ENCODE measurements around the gene ADAMTSL1. TPM values are rescaled to one million over a fixed set of nuclear protein-coding genes. Genes with fewer than 3 reads are reported as not detected.

ADAMTSL1 gene
- total and polyA plus RNA-seq, 2 donors (not counting 3 experiments of a cell fraction or from before 2014, with no cell fraction given) = 15.0 to 18.4 TPM

DNA sequence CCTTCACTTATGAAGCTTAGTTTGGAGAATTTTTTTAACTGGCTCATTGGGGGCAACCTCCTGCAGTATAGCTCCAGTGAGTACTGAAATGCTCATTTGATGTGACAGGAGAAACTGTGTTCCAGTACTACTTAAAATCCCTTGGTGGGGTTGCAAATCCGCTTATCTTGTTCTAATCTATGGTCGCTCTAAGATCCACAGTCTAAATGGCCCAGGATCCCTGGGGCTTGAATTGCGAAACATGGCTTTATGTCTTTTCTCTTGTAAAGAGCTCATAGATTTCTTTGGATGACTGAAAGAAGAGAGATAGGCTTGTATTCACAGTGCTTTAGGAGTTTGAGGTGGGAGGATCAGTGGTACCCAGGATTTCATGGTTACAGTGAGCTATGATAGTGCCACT is 52.7 kb downstream of the ADAMTSL1 start:
- peaks cover 3% of the 10 kb centered on the region for H3K79me2 ChIP-seq (ENCODE audit: control insufficient read depth, insufficient read depth, low read length)
- no peak overlapping the region for H3K9ac ChIP-seq (replicated peaks; ENCODE audit: extremely low read depth, insufficient read depth, low read length)
- no peaks in the 10 kb centered on the region for H3K27me3 ChIP-seq (ENCODE audit: control insufficient read depth in 2 of 2, insufficient read depth in 2 of 2, low read length in 2 of 2)
- dilution Hi-C loops (cut with MboI; ENCODE audit: extremely low pct_ligation_motif_present, low sequenced_read_pairs) = no loop called here
- H3K27ac ChIP-seq (ENCODE audit: insufficient read depth, low read depth, low read length) = no peak overlapping the region
- H3K4me1 ChIP-seq (ENCODE audit: control insufficient read depth, extremely low read depth, insufficient read depth, low read length) = no peaks in the 10 kb centered on the region
- H3K9me1 ChIP-seq (replicated peaks; ENCODE audit: control insufficient read depth, extremely low read depth, insufficient read depth, low read length) = no peaks in the 10 kb centered on the region
- H3K4me2 ChIP-seq (ENCODE audit: insufficient read depth, low read length) = no peak overlapping the region
- ChIA-PET POLR2A (interaction anchor here (0.6 kb wide), 1 partner anchor 273 kb away, joined by 8 read pairs; no protein-coding TSS in a partner anchor), CTCF (interaction anchor here (0.7 to 1.6 kb wide), 5 partner anchors 10 to 61 kb away, joined by 3 to 5 read pairs (median 4); no protein-coding TSS in a partner anchor)
- no peak for FAIRE-seq
- TF ChIP-seq POLR2AphosphoS5 (IDR thresholded peaks at IDR 0.05; ENCODE audit: insufficient read depth, low read depth, low read length) = no peak
- TF ChIP-seq MYC (IDR thresholded peaks at IDR 0.05; ENCODE audit: low read depth, low read length) = no peak
- no peak for TF ChIP-seq GATA2 (IDR thresholded peaks at IDR 0.05; ENCODE audit: insufficient read depth, insufficient read length, low read depth, low read length)
- TF ChIP-seq, protein P1, sequence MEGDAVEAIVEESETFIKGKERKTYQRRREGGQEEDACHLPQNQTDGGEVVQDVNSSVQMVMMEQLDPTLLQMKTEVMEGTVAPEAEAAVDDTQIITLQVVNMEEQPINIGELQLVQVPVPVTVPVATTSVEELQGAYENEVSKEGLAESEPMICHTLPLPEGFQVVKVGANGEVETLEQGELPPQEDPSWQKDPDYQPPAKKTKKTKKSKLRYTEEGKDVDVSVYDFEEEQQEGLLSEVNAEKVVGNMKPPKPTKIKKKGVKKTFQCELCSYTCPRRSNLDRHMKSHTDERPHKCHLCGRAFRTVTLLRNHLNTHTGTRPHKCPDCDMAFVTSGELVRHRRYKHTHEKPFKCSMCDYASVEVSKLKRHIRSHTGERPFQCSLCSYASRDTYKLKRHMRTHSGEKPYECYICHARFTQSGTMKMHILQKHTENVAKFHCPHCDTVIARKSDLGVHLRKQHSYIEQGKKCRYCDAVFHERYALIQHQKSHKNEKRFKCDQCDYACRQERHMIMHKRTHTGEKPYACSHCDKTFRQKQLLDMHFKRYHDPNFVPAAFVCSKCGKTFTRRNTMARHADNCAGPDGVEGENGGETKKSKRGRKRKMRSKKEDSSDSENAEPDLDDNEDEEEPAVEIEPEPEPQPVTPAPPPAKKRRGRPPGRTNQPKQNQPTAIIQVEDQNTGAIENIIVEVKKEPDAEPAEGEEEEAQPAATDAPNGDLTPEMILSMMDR (IDR thresholded peaks at IDR 0.05; ENCODE audit: extremely low read depth in 1 of 2, insufficient read depth in 1 of 2, low read depth in 1 of 2, low read length in 2 of 2) = no peak
- TF ChIP-seq POLR2A (IDR thresholded peaks at IDR 0.05; ENCODE audit: low read depth, low read length) = no peak
- no peak for TF ChIP-seq JUN (IDR thresholded peaks at IDR 0.05; ENCODE audit: borderline replicate concordance, insufficient read depth, insufficient read length, low read depth)
- no peak for TF ChIP-seq MAX (IDR thresholded peaks at IDR 0.05; ENCODE audit: insufficient read depth, insufficient read length)
- no peak for TF ChIP-seq EZH2 (IDR thresholded peaks at IDR 0.05; ENCODE audit: borderline replicate concordance, low read depth, low read length, severe bottlenecking)
- no peak for TF ChIP-seq FOS (IDR thresholded peaks at IDR 0.05; ENCODE audit: borderline replicate concordance, insufficient read depth, low read length)
- no peaks in the 10 kb centered on the region for H3K9me3 ChIP-seq (replicated peaks; ENCODE audit: control insufficient read depth, insufficient read depth, low read length)
- H2AFZ ChIP-seq (ENCODE audit: low read depth, low read length) = no peak overlapping the region
- no peaks in the 10 kb centered on the region for H4K20me1 ChIP-seq (replicated peaks; ENCODE audit: control insufficient read depth, extremely low read depth, insufficient read depth, low read length)
- no peak for DNase-seq (ENCODE audit: low read depth, low spot score)
- H3K36me3 ChIP-seq (ENCODE audit: control insufficient read depth in 2 of 2, extremely low read depth in 1 of 2, insufficient read depth in 2 of 2, low read length in 2 of 2) = no peaks in the 10 kb centered on the region
- no peak overlapping the region for H3K4me3 ChIP-seq (replicated peaks in 1 of 3; ENCODE audit: insufficient read depth in 1 of 3, low read depth in 1 of 3, low read length in 3 of 3)
- BruUV-seq (replicated peaks) = no TSS peak
- intact Hi-C loops (cut with micrococcal nuclease) = no loop called here
